DMS153 (cell line): ENCODE measurements around the gene PRPF19.

Source experiments
- DNase-seq: peaks from one replicate; lab custom pipeline; 2025; lab: John Stamatoyannopoulos, UW

PRPF19 gene

GRCh38 chr11:60937811-60938210 lies 31.4 kb upstream of the PRPF19 start:
- no peak for DNase-seq

- no peak for DNase-seq
These were observed 30.8 kb upstream of the PRPF19 start for GRCh38 chr11:60937144-60937527.

- DNase-seq: no peak
These were observed 30.2 kb upstream of the PRPF19 start for GRCh38 chr11:60936467-60937143.

- no peak for DNase-seq
These were observed 29.5 kb upstream of the PRPF19 start for GRCh38 chr11:60935676-60936442.

GRCh38 chr11:60934790-60935605 lies 28.6 kb upstream of the PRPF19 start:
- DNase-seq: no peak

- DNase-seq: no peak
These were observed 27.9 kb upstream of the PRPF19 start for GRCh38 chr11:60934124-60934789.

GRCh38 chr11:60933416-60934123 lies 27.2 kb upstream of the PRPF19 start:
- no peak for DNase-seq

- DNase-seq: no peak
These were observed 26.4 kb upstream of the PRPF19 start for GRCh38 chr11:60932605-60933356.

GRCh38 chr11:60931917-60932316 lies 25.5 kb upstream of the PRPF19 start:
- DNase-seq: no peak

GRCh38 chr11:60930394-60930793 lies 24.0 kb upstream of the PRPF19 start:
- no peak for DNase-seq

GRCh38 chr11:60929764-60930163 lies 23.4 kb upstream of the PRPF19 start:
- DNase-seq: no peak

GRCh38 chr11:60928563-60929001 lies 22.2 kb upstream of the PRPF19 start:
- DNase-seq: no peak

- no peak for DNase-seq
These were observed 21.2 kb upstream of the PRPF19 start for GRCh38 chr11:60927600-60927999.

GRCh38 chr11:60927061-60927592 lies 20.7 kb upstream of the PRPF19 start:
- DNase-seq: no peak

GRCh38 chr11:60926500-60926899 lies 20.1 kb upstream of the PRPF19 start:
- no peak for DNase-seq

- DNase-seq: no peak
These were observed 19.5 kb upstream of the PRPF19 start for GRCh38 chr11:60925868-60926267.

- no peak for DNase-seq
These were observed 18.8 kb upstream of the PRPF19 start for GRCh38 chr11:60924906-60925853.

GRCh38 chr11:60924110-60924905 lies 17.9 kb upstream of the PRPF19 start, which contains the start of gene TMEM132A:
TSS of gene TMEM132A (plus strand) at chr11:60924460. CDS start at chr11:60924634, 174 bp downstream.
- peak; percentile 33 for DNase-seq

- no peak for DNase-seq
These were observed 17.4 kb upstream of the PRPF19 start for GRCh38 chr11:60923800-60924109.
